MCF 10A (cell line): ENCODE data around the gene ID4. TPM values are rescaled to one million over a fixed set of nuclear protein-coding genes. Genes with fewer than 3 reads are reported as not detected.

Experiments
- BruUV-seq: library from RNA; stranded (reverse); fragments of 400-500 nt; replicated peaks from 2 replicates; lab custom pipeline; 2021; lab: Mats Ljungman, UMichigan
- CTCF ChIA-PET: fragments of 300-600 bp; sonication (Branson Sonifier 250); formaldehyde crosslinking; extraction: SDS; loops from one replicate; lab custom pipeline; 2021; ENCODE audit warnings: antibody characterized with exemption, inconsistent platforms; lab: Yijun Ruan, JAX
- POLR2A ChIA-PET: fragments of 300-600, 350-650 bp; sonication (Branson Sonifier 250); formaldehyde crosslinking; extraction: SDS; loops from one replicate; lab custom pipeline; 2020; ENCODE audit warnings: antibody characterized with exemption, inconsistent platforms; lab: Yijun Ruan, JAX
- DNase-seq: peaks from one replicate; pipeline ENCODE4 v3.0.0-alpha.2; 2018; ENCODE audit not compliant: unreplicated experiment
- H3K27ac Mint-ChIP-seq: one replicate; pipeline ENCODE4 v1.8.0; 2022; ENCODE audit warnings: mild to moderate bottlenecking, low read depth, mixed read lengths; ENCODE audit not compliant: unreplicated experiment
- H3K27me3 Mint-ChIP-seq: one replicate; pipeline ENCODE4 v1.8.0; 2022; ENCODE audit warnings: mixed read lengths; ENCODE audit not compliant: insufficient read depth, unreplicated experiment
- H3K36me3 Mint-ChIP-seq: one replicate; pipeline ENCODE4 v1.8.0; 2022; ENCODE audit warnings: mild to moderate bottlenecking, moderate library complexity, mixed read lengths; ENCODE audit not compliant: insufficient read depth, unreplicated experiment
- H3K4me1 Mint-ChIP-seq: one replicate; pipeline ENCODE4 v1.8.0; 2022; ENCODE audit warnings: mixed read lengths; ENCODE audit not compliant: insufficient read depth, unreplicated experiment
- H3K4me3 Mint-ChIP-seq: one replicate; pipeline ENCODE4 v1.8.0; 2022; ENCODE audit warnings: mild to moderate bottlenecking, moderate library complexity, mixed read lengths; ENCODE audit not compliant: unreplicated experiment
- H3K9me3 Mint-ChIP-seq: one replicate; pipeline ENCODE4 v1.8.0; 2022; ENCODE audit warnings: mixed read lengths; ENCODE audit not compliant: unreplicated experiment
- intact Hi-C: fragments of 100-400 bp; cut with micrococcal nuclease; formaldehyde crosslinking; loops from 2 replicates; pipeline ENCODE4 v1.14.1; 2022
- total RNA-seq: library from RNA; stranded (reverse); gene quantifications from 2 replicates; pipeline ENCODE4 v1.2.3, GENCODE V29; 2022
- TF ChIP-seq, protein P1 (sequence below): fragments of 200-600 bp; IDR thresholded peaks from one replicate; pipeline ENCODE4 v1.8.0; 2022; ENCODE audit warnings: antibody characterized with exemption, mild to moderate bottlenecking; ENCODE audit not compliant: unreplicated experiment

The ID4 gene
- total RNA-seq, 1 experiment from 2014 or later, result not detected

- intact Hi-C loops, result no loop called here
- no peak overlapping the region for H3K27ac Mint-ChIP-seq
- no peaks in the 10 kb centered on the region for H3K36me3 Mint-ChIP-seq
- no peak overlapping the region for H3K4me3 Mint-ChIP-seq
- TF ChIP-seq, protein P1, sequence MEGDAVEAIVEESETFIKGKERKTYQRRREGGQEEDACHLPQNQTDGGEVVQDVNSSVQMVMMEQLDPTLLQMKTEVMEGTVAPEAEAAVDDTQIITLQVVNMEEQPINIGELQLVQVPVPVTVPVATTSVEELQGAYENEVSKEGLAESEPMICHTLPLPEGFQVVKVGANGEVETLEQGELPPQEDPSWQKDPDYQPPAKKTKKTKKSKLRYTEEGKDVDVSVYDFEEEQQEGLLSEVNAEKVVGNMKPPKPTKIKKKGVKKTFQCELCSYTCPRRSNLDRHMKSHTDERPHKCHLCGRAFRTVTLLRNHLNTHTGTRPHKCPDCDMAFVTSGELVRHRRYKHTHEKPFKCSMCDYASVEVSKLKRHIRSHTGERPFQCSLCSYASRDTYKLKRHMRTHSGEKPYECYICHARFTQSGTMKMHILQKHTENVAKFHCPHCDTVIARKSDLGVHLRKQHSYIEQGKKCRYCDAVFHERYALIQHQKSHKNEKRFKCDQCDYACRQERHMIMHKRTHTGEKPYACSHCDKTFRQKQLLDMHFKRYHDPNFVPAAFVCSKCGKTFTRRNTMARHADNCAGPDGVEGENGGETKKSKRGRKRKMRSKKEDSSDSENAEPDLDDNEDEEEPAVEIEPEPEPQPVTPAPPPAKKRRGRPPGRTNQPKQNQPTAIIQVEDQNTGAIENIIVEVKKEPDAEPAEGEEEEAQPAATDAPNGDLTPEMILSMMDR, result no peak
- peaks cover 8% of the 10 kb centered on the region for H3K9me3 Mint-ChIP-seq
- DNase-seq, result no peak
- POLR2A ChIA-PET, result interaction anchor here (0.6 kb wide), 2 partner anchors 9 to 36 kb away, joined by 3 to 4 read pairs; no protein-coding TSS in a partner anchor
- H3K4me1 Mint-ChIP-seq, result no peaks in the 10 kb centered on the region
- no TSS peak for BruUV-seq
- CTCF ChIA-PET, result interaction anchor here (0.6 to 0.9 kb wide), 2 partner anchors 56 to 63 kb away, joined by 3 read pairs; no protein-coding TSS in a partner anchor
- peaks cover 19% of the 10 kb centered on the region for H3K27me3 Mint-ChIP-seq
Measured at GRCh38 chr6:19795211-19795610, 42.0 kb upstream of the ID4 start.

DNA sequence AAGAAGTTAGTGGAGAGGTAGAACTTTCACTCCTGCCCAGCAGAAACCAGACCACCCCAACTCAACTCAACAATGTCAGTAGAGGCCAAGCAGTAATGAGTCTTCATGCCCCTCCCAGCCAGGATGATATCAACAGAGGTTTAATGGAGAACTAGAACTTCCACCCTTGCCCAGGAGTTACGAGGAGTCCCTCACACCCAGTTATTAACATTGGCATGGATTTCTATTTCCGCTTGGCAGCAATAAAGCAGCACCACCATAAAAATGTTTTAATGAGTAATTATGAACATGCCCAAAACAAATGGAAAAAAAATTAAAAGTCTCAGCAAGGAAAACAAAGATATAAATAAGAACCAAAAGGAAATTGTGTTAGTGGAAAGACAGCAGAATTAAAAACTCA, 40.7 kb upstream of the ID4 start:
- ChIA-PET CTCF (no interaction called here), POLR2A (no interaction called here)
- H3K27me3 Mint-ChIP-seq, result peaks cover 23% of the 10 kb centered on the region
- no peak overlapping the region for H3K4me3 Mint-ChIP-seq
- no peaks in the 10 kb centered on the region for H3K36me3 Mint-ChIP-seq
- H3K4me1 Mint-ChIP-seq, result no peaks in the 10 kb centered on the region
- intact Hi-C loops, result no loop called here
- DNase-seq, result no peak
- peaks cover 8% of the 10 kb centered on the region for H3K9me3 Mint-ChIP-seq
- no TSS peak for BruUV-seq
- TF ChIP-seq, protein P1, result no peak
- H3K27ac Mint-ChIP-seq, result no peak overlapping the region

GRCh38 chr6:19798362-19798761, 38.8 kb upstream of the ID4 start:
- Mint-ChIP-seq H3K27ac (no peak overlapping the region), H3K27me3 (peaks cover 39% of the 10 kb centered on the region), H3K4me3 (no peak overlapping the region), H3K4me1 (no peaks in the 10 kb centered on the region), H3K9me3 (peaks cover 8% of the 10 kb centered on the region), H3K36me3 (no peaks in the 10 kb centered on the region)
- POLR2A ChIA-PET, result interaction anchor here (0.6 kb wide), 1 partner anchor 363 kb away, joined by 3 read pairs; no protein-coding TSS in a partner anchor
- DNase-seq, result no peak
- intact Hi-C loops, result no loop called here
- TF ChIP-seq, protein P1, result no peak
- BruUV-seq, result no TSS peak
- CTCF ChIA-PET, result interaction anchor here (0.8 kb wide), 1 partner anchor 1294 kb away, joined by 3 read pairs; no protein-coding TSS in a partner anchor

- peaks cover 54% of the 10 kb centered on the region for H3K27me3 Mint-ChIP-seq
- TF ChIP-seq, protein P1, result no peak
- H3K4me3 Mint-ChIP-seq, result no peak overlapping the region
- H3K9me3 Mint-ChIP-seq, result no peaks in the 10 kb centered on the region
- no peak for DNase-seq
- intact Hi-C loops, result loop anchor here (5.0 to 10.0 kb wide), 2 partner anchors 68 to 390 kb away; no protein-coding TSS in a partner anchor
- no peaks in the 10 kb centered on the region for H3K36me3 Mint-ChIP-seq
- ChIA-PET CTCF (interaction anchor here (0.6 to 0.9 kb wide), 4 partner anchors 38 to 778 kb away, joined by 3 to 4 read pairs (median 3); no protein-coding TSS in a partner anchor), POLR2A (interaction anchor here (1.2 kb wide), 1 partner anchor 265 kb away, joined by 3 read pairs; no protein-coding TSS in a partner anchor)
- no TSS peak for BruUV-seq
- H3K27ac Mint-ChIP-seq, result no peak overlapping the region
- H3K4me1 Mint-ChIP-seq, result no peaks in the 10 kb centered on the region
Measured at GRCh38 chr6:19802656-19803055, 34.5 kb upstream of the ID4 start.
